CD4-positive, alpha-beta T cell (primary cell): ENCODE results near the gene COX4I2. TPM values are rescaled to one million over a fixed set of nuclear protein-coding genes. Genes with fewer than 3 reads are reported as not detected.
A peak's percentile ranks its signal among the peaks of the same experiment; 100 is the strongest.
"Not testable (repeated sequence)": the region's sequence is repeated elsewhere in the genome, so short reads cannot be mapped to it uniquely, and the experiment has no call there.

Experiments
- ATAC-seq: fragments of 200-7000 bp; cut with Tn5 transposase; one replicate; pipeline ENCODE4 v1.10.0; 2022; ENCODE audit warnings: mild to moderate bottlenecking; ENCODE audit not compliant: poor library complexity
- CTCF ChIA-PET: fragments of 350-600 bp; sonication (Branson Sonifier 250); formaldehyde crosslinking; loops from one replicate; lab custom pipeline; 2021; ENCODE audit warnings: antibody characterized with exemption, inconsistent platforms; lab: Charles Lee
- POLR2A ChIA-PET: fragments of 350-600 bp; sonication (Branson Sonifier 250); formaldehyde crosslinking; loops from one replicate; lab custom pipeline; 2021; ENCODE audit warnings: antibody characterized with exemption, inconsistent platforms; lab: Charles Lee
- DNase-seq, 14 experiments: peaks; one replicate each; pipeline ENCODE4 v3.0.0-alpha.2; 2013 to 2020; ENCODE audit warnings: mixed read lengths in 2 of 14
- H3K27ac ChIP-seq, 2 donors: one replicate each; pipeline versions ENCODE4 v1.5.1 to v1.7.0; 2013; ENCODE audit warnings: low read length in 2 of 2, low read depth in 1 of 2, mild to moderate bottlenecking in 1 of 2
- H3K27me3 ChIP-seq, 2 experiments: 1 replicate in 1 of 2; 2 replicates in 1 of 2; pipeline versions ENCODE4 v1.6.1 to v1.7.0; 2013; ENCODE audit warnings: low read length in 2 of 2, control low read depth in 1 of 2, mild to moderate bottlenecking in 1 of 2, moderate library complexity in 1 of 2; ENCODE audit not compliant: insufficient read depth in 2 of 2, control insufficient read depth in 1 of 2
- H3K36me3 ChIP-seq: one replicate; pipeline ENCODE4 v1.6.1; 2013; ENCODE audit warnings: low read length, control low read depth; ENCODE audit not compliant: insufficient read depth
- H3K4me1 ChIP-seq: one replicate; pipeline ENCODE4 v1.6.1; 2013; ENCODE audit warnings: low read length, control low read depth; ENCODE audit not compliant: insufficient read depth
- H3K4me3 ChIP-seq: one replicate; pipeline ENCODE4 v1.5.1; 2013; ENCODE audit warnings: mild to moderate bottlenecking, low read length, moderate library complexity
- H3K9me3 ChIP-seq, 2 experiments: 1 replicate in 1 of 2; 2 replicates in 1 of 2; pipeline versions ENCODE4 v1.6.1 to v1.7.0; 2013; ENCODE audit warnings: low read length in 2 of 2, mild to moderate bottlenecking in 2 of 2, control low read depth in 1 of 2, moderate library complexity in 1 of 2; ENCODE audit not compliant: control insufficient read depth in 1 of 2, insufficient read depth in 1 of 2
- H3K27ac Mint-ChIP-seq: one replicate; pipeline ENCODE4 v1.8.0; 2020; ENCODE audit warnings: mixed read lengths
- H3K27me3 Mint-ChIP-seq: one replicate; pipeline ENCODE4 v1.8.0; 2021; ENCODE audit warnings: mixed read lengths
- H3K36me3 Mint-ChIP-seq: one replicate; pipeline ENCODE4 v1.8.0; 2021; ENCODE audit warnings: low read depth, mixed read lengths
- H3K4me1 Mint-ChIP-seq: one replicate; pipeline ENCODE4 v1.8.0; 2021; ENCODE audit warnings: low read depth, mixed read lengths
- H3K4me3 Mint-ChIP-seq: one replicate; pipeline ENCODE4 v1.8.0; 2020; ENCODE audit warnings: mild to moderate bottlenecking, mixed read lengths
- H3K9me3 Mint-ChIP-seq: one replicate; pipeline ENCODE4 v1.8.0; 2020; ENCODE audit warnings: mixed read lengths
- CTCF ChIP-seq: fragments of 200-600 bp; IDR thresholded peaks from one replicate; pipeline ENCODE4 v1.8.0; 2022; ENCODE audit warnings: antibody characterized with exemption, mild to moderate bottlenecking
- intact Hi-C, 2 experiments: fragments of 100-400 bp; cut with DNase I in 1 of 2; cut with micrococcal nuclease in 1 of 2; formaldehyde crosslinking; loops; one replicate each; pipeline versions ENCODE4 v1.15.1 to v1.9.0; 2023 to 2025; cut with DNase I, micrococcal nuclease
- total RNA-seq, 174 experiments: library from RNA in 2 of 174; stranded (reverse) in 2 of 174; gene quantifications; one replicate each; pipeline ENCODE4 v1.2.3 and lab custom pipeline; 2021 to 2026

The COX4I2 gene
- total RNA-seq, 2 experiments from 2014 or later: not detected

- no peaks in the 10 kb centered on the region for H3K9me3 Mint-ChIP-seq
- Histone ChIP-seq H3K27me3 (no peaks in the 10 kb centered on the region), H3K4me1 (peaks cover 34% of the 10 kb centered on the region), H3K27ac (no peak overlapping the region), H3K9me3 (no peaks in the 10 kb centered on the region), H3K36me3 (peaks cover 24% of the 10 kb centered on the region), H3K4me3 (no peak overlapping the region)
- CTCF ChIA-PET: interaction anchor here (1.2 to 1.9 kb wide), 2 partner anchors 53 to 56 kb away, joined by 3 to 7 read pairs; no protein-coding TSS in a partner anchor
- POLR2A ChIA-PET: interaction anchor here (0.6 to 1.9 kb wide), 2 partner anchors 56 to 690 kb away, joined by 3 to 5 read pairs; no protein-coding TSS in a partner anchor
- H3K4me1 Mint-ChIP-seq: peaks cover 33% of the 10 kb centered on the region
- no peak overlapping the region for H3K4me3 Mint-ChIP-seq
- ATAC-seq (no peak), DNase-seq (peak in 2 of 14 experiments; percentile 19 to 41)
- intact Hi-C loops: no loop called here
- H3K36me3 Mint-ChIP-seq: peaks cover 16% of the 10 kb centered on the region
- TF ChIP-seq CTCF: no peak
- no peaks in the 10 kb centered on the region for H3K27me3 Mint-ChIP-seq
- H3K27ac Mint-ChIP-seq: peak overlapping the region; percentile 79
These were observed 29.9 kb downstream of the COX4I2 start for GRCh38 chr20:31667315-31668285.

- DNase-seq, ATAC-seq, H3K27ac ChIP-seq, H3K27me3 Mint-ChIP-seq, intact Hi-C loops, H3K4me3 Mint-ChIP-seq, H3K4me3 ChIP-seq, H3K9me3 ChIP-seq, H3K9me3 Mint-ChIP-seq, H3K27me3 ChIP-seq, POLR2A ChIA-PET: not testable (repeated sequence)
- H3K36me3 ChIP-seq: peaks cover 24% of the 10 kb centered on the region
- Mint-ChIP-seq H3K4me1 (peaks cover 34% of the 10 kb centered on the region), H3K27ac (peak overlapping the region; percentile 51), H3K36me3 (peaks cover 16% of the 10 kb centered on the region)
- CTCF ChIA-PET: interaction anchor here (0.7 to 1.9 kb wide), 3 partner anchors 17 to 55 kb away, joined by 3 to 7 read pairs (median 4); no protein-coding TSS in a partner anchor
- H3K4me1 ChIP-seq: peaks cover 47% of the 10 kb centered on the region
These were observed 31.2 kb downstream of the COX4I2 start for GRCh38 chr20:31668944-31669343.

GRCh38 chr20:31669876-31670275 lies 32.2 kb downstream of the COX4I2 start:
- TF ChIP-seq CTCF: no peak
- intact Hi-C loops: no loop called here
- Mint-ChIP-seq H3K4me1 (peaks cover 42% of the 10 kb centered on the region), H3K4me3 (no peak overlapping the region), H3K27me3 (no peaks in the 10 kb centered on the region), H3K9me3 (no peaks in the 10 kb centered on the region), H3K36me3 (peaks cover 17% of the 10 kb centered on the region), H3K27ac (peak overlapping the region; percentile 51)
- H3K4me3 ChIP-seq: no peak overlapping the region
- H3K4me1 ChIP-seq: peaks cover 56% of the 10 kb centered on the region
- peaks cover 20% of the 10 kb centered on the region for H3K36me3 ChIP-seq
- no peaks in the 10 kb centered on the region for H3K27me3 ChIP-seq
- CTCF ChIA-PET: interaction anchor here (1.1 to 1.9 kb wide), 2 partner anchors 54 kb away, joined by 4 to 7 read pairs; no protein-coding TSS in a partner anchor
- DNase-seq (no peak), ATAC-seq (no peak)
- no peaks in the 10 kb centered on the region for H3K9me3 ChIP-seq
- POLR2A ChIA-PET: no interaction called here
- H3K27ac ChIP-seq: no peak overlapping the region
